HCT116 (cell line): ENCODE measurements around the gene RACGAP1. TPM values are rescaled to one million over a fixed set of nuclear protein-coding genes. Genes with fewer than 3 reads are reported as not detected.

ENCODE experiments used
- ATAC-seq: fragments of 200-7000 bp; cut with Tn5 transposase; 2 replicates; pipeline ENCODE4 v1.9.1; 2020; ENCODE audit warnings: mild to moderate bottlenecking, moderate library complexity
- BruUV-seq: library from RNA; stranded (reverse); fragments of 400-500 nt; replicated peaks from 2 replicates; lab custom pipeline; 2021; lab: Mats Ljungman, UMichigan
- CTCF ChIA-PET: fragments of 300-600 bp; sonication (Branson Sonifier 250); formaldehyde crosslinking; loops from one replicate; lab custom pipeline; 2021; ENCODE audit warnings: antibody characterized with exemption; lab: Charles Lee
- POLR2A ChIA-PET: fragments of 300-600, 350-600 bp; sonication (Branson Sonifier 250); formaldehyde crosslinking; loops from one replicate; lab custom pipeline; 2021; ENCODE audit warnings: antibody characterized with exemption; lab: Charles Lee
- RAD21 ChIA-PET, 2 experiments: fragments of 300-600 bp; sonication (Branson Sonifier 250); formaldehyde crosslinking; loops; one replicate each; lab custom pipeline; 2023; ENCODE audit warnings: low total read pairs in 2 of 2; ENCODE audit not compliant: uncharacterized antibody in 2 of 2, unreplicated experiment in 2 of 2, low non-redundant PET in 1 of 2; lab: Charles Lee
- DNase-seq: peaks from one replicate; pipeline ENCODE4 v3.0.0-alpha.2; 2010; ENCODE audit warnings: low read depth, low spot score
- H2AFZ ChIP-seq: fragments of 200-600 bp; shearing (Covaris generic), sonication (generic); 2 replicates; pipeline ENCODE4 v1.6.1; 2017; ENCODE audit warnings: low read depth, mixed run types, mixed read lengths, antibody characterized with exemption, low read length; ENCODE audit not compliant: poor library complexity, severe bottlenecking
- H3K27ac ChIP-seq: 2 replicates; pipeline ENCODE4 v1.5.1; 2012; ENCODE audit warnings: low read depth, low read length
- H3K27me3 ChIP-seq: fragments of 200-600 bp; sonication (generic); 2 replicates; pipeline ENCODE4 v1.6.1; 2016; ENCODE audit warnings: mixed run types, low read length, mixed read lengths; ENCODE audit not compliant: insufficient read depth
- H3K36me3 ChIP-seq, 2 experiments: fragments of 200-500 bp in 1 of 2; fragments of 200-600 bp in 1 of 2; sonication (Bioruptor generic) in 1 of 2; sonication (generic) in 1 of 2; 2 replicates each; pipeline versions ENCODE4 v1.5.1 to v1.6.1; 2014 to 2016; ENCODE audit warnings: low read length in 2 of 2, inconsistent platforms in 1 of 2, mixed read lengths in 1 of 2, mixed run types in 1 of 2; ENCODE audit not compliant: insufficient read depth in 2 of 2, control insufficient read depth in 1 of 2
- H3K4me1 ChIP-seq, 2 experiments: fragments of 200-600 bp in 1 of 2; sonication (generic) in 1 of 2; 2 replicates each; pipeline versions ENCODE4 v1.5.1 to v1.6.1; 2012 to 2017; ENCODE audit warnings: low read length in 2 of 2, inconsistent platforms in 1 of 2, mild to moderate bottlenecking in 1 of 2, mixed read lengths in 1 of 2, mixed run types in 1 of 2, moderate library complexity in 1 of 2; ENCODE audit not compliant: insufficient read depth in 2 of 2, control insufficient read depth in 1 of 2
- H3K4me2 ChIP-seq: fragments of 200-600 bp; sonication (generic); 2 replicates; pipeline ENCODE4 v1.6.1; 2017; ENCODE audit warnings: mixed run types, low read length, mixed read lengths
- H3K4me3 ChIP-seq, 2 experiments: fragments of 200-600 bp in 1 of 2; sonication (generic) in 1 of 2; replicated peaks in 1 of 2; 2 replicates each; pipeline ENCODE4 v1.5.1; 2011 to 2016; ENCODE audit warnings: low read length in 2 of 2, control low read depth in 1 of 2, low read depth in 1 of 2, mild to moderate bottlenecking in 1 of 2, mixed read lengths in 1 of 2, mixed run types in 1 of 2
- H3K79me2 ChIP-seq: fragments of 200-600 bp; sonication (generic); 2 replicates; pipeline ENCODE4 v1.6.1; 2017; ENCODE audit warnings: mild to moderate bottlenecking, mixed run types, low read length, moderate library complexity, mixed read lengths; ENCODE audit not compliant: insufficient read depth
- H3K9ac ChIP-seq: fragments of 200-600 bp; sonication (generic); 2 replicates; pipeline ENCODE4 v1.6.1; 2016; ENCODE audit warnings: low read length, mixed read lengths
- H3K9me2 ChIP-seq: fragments of 200-600 bp; sonication (generic), shearing (Covaris generic); 2 replicates; pipeline ENCODE4 v1.6.1; 2017; ENCODE audit warnings: mixed run types, mild to moderate bottlenecking, moderate library complexity; ENCODE audit not compliant: insufficient read depth
- H3K9me3 ChIP-seq, 2 experiments: fragments of 200-500 bp in 1 of 2; fragments of 200-600 bp in 1 of 2; sonication (Bioruptor generic) in 1 of 2; sonication (generic) in 1 of 2; 2 replicates each; pipeline ENCODE4 v1.6.1; 2014 to 2017; ENCODE audit warnings: low read length in 2 of 2, mixed read lengths in 2 of 2, inconsistent platforms in 1 of 2, low read depth in 1 of 2, mild to moderate bottlenecking in 1 of 2, mixed run types in 1 of 2, moderate library complexity in 1 of 2; ENCODE audit not compliant: control insufficient read depth in 1 of 2, insufficient read depth in 1 of 2
- H4K20me1 ChIP-seq: fragments of 200-600 bp; sonication (generic), shearing (Covaris generic); 2 replicates; pipeline ENCODE4 v1.6.1; 2017; ENCODE audit warnings: mixed run types, mild to moderate bottlenecking, moderate library complexity; ENCODE audit not compliant: insufficient read depth
- CEBPB ChIP-seq: IDR thresholded peaks from 2 replicates; pipeline ENCODE4 v1.6.1; 2012; ENCODE audit warnings: low read depth
- EGR1 ChIP-seq: IDR thresholded peaks from 2 replicates; pipeline ENCODE4 v1.6.1; 2012; ENCODE audit warnings: low read depth
- EZH2 ChIP-seq: fragments of 200-600 bp; sonication (generic); IDR thresholded peaks from 2 replicates; pipeline ENCODE4 v1.6.1; 2017; ENCODE audit warnings: antibody characterized with exemption, mixed run types
- JUND ChIP-seq: IDR thresholded peaks from 2 replicates; pipeline ENCODE4 v1.6.1; 2012
- POLR2A ChIP-seq: IDR thresholded peaks from 2 replicates; pipeline ENCODE4 v1.7.0; 2011; ENCODE audit warnings: borderline replicate concordance; ENCODE audit not compliant: insufficient read depth, insufficient read length; ENCODE audit errors: extremely low read depth
- SP1 ChIP-seq: IDR thresholded peaks from 2 replicates; pipeline ENCODE4 v1.6.1; 2012; ENCODE audit warnings: low read depth
- SRF ChIP-seq: IDR thresholded peaks from 2 replicates; pipeline ENCODE4 v1.6.1; 2012; ENCODE audit warnings: low read depth
- YY1 ChIP-seq: IDR thresholded peaks from 2 replicates; pipeline ENCODE4 v1.6.1; 2011; ENCODE audit warnings: low read length, low read depth, moderate library complexity, mild to moderate bottlenecking; ENCODE audit not compliant: insufficient replicate concordance; ENCODE audit errors: extremely low read depth
- ZFX ChIP-seq: fragments of 450-650 bp; IDR thresholded peaks from 2 replicates; pipeline ENCODE4 v1.6.1; 2017
- ZNF274 ChIP-seq: fragments of 200-500 bp; sonication (Bioruptor generic); IDR thresholded peaks from 2 replicates; pipeline ENCODE4 v1.6.1; 2014; ENCODE audit warnings: mild to moderate bottlenecking, low read depth, low read length, inconsistent platforms
- intact Hi-C: fragments of 100-400 bp; cut with micrococcal nuclease; formaldehyde crosslinking; loops from 2 replicates; pipeline ENCODE4 v1.10.0; 2022
- total RNA-seq: library from RNA; stranded (reverse); gene quantifications from one replicate; pipeline ENCODE4 v1.2.1, GENCODE V29; 2021; ENCODE audit not compliant: unreplicated experiment
- TF ChIP-seq, protein P1 (sequence below): IDR thresholded peaks from 2 replicates; pipeline ENCODE4 v1.6.1; 2012
- TF ChIP-seq, protein P2 (sequence below): IDR thresholded peaks from 2 replicates; pipeline ENCODE4 v1.6.1; 2012
- TF ChIP-seq, protein P3 (sequence below): IDR thresholded peaks from 2 replicates; pipeline ENCODE4 v1.6.1; 2011; ENCODE audit warnings: mild to moderate bottlenecking, low read length, moderate library complexity; ENCODE audit not compliant: insufficient replicate concordance; ENCODE audit errors: extremely low read depth
- TF ChIP-seq, protein P4 (sequence below): IDR thresholded peaks from 2 replicates; pipeline ENCODE4 v1.6.1; 2012; ENCODE audit warnings: low read depth

Gene RACGAP1
- total RNA-seq, 1 experiment from 2014 or later: 147 TPM

DNA sequence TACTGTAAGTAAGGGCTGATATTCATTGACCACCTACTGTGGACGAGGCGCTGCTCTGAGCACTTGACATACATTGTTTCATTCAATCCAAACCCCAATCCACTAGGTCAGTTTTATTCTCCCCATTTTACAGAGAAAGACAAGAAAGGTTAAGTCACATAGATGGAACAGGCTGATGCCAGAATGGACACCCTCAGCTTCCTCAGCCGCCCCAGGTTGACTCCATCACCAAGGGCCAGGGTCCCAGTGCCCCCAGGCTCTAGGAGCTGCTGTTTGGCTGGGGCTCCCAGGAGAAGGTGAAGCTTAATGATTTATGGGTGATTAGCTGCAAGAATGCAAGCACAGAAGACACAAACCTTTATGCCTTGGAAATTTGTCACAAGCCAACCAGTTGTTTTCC, 75.4 kb downstream of the RACGAP1 start:
- ATAC-seq (no peak), DNase-seq (no peak)
- no peak overlapping the region for H3K9ac ChIP-seq
- H3K4me1 ChIP-seq: peaks cover 3 to 13% of the 10 kb centered on the region in 2 experiments; a peak in 3 of 4 replicates
- CTCF ChIA-PET: interaction anchor here (1.3 kb wide), 1 partner anchor 18 kb away, joined by 5 read pairs; no protein-coding TSS in a partner anchor
- no peaks in the 10 kb centered on the region for H3K36me3 ChIP-seq
- no peaks in the 10 kb centered on the region for H3K79me2 ChIP-seq
- no peak overlapping the region for H3K4me3 ChIP-seq
- H3K9me2 ChIP-seq: no peaks in the 10 kb centered on the region
- no peak overlapping the region for H2AFZ ChIP-seq
- POLR2A ChIA-PET: no interaction called here
- H3K27me3 ChIP-seq: no peaks in the 10 kb centered on the region
- TF ChIP-seq POLR2A (no peak), EZH2 (no peak), SRF (no peak), JUND (no peak), CEBPB (no peak), ZFX (no peak), EGR1 (no peak)
- TF ChIP-seq, protein P1, sequence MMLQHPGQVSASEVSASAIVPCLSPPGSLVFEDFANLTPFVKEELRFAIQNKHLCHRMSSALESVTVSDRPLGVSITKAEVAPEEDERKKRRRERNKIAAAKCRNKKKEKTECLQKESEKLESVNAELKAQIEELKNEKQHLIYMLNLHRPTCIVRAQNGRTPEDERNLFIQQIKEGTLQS: no peak
- no peaks in the 10 kb centered on the region for H3K9me3 ChIP-seq
- BruUV-seq: no TSS peak
- H3K4me2 ChIP-seq: no peak overlapping the region
- intact Hi-C loops: no loop called here
- no peaks in the 10 kb centered on the region for H4K20me1 ChIP-seq
- RAD21 ChIA-PET: no interaction called here
- no peak overlapping the region for H3K27ac ChIP-seq

DNA sequence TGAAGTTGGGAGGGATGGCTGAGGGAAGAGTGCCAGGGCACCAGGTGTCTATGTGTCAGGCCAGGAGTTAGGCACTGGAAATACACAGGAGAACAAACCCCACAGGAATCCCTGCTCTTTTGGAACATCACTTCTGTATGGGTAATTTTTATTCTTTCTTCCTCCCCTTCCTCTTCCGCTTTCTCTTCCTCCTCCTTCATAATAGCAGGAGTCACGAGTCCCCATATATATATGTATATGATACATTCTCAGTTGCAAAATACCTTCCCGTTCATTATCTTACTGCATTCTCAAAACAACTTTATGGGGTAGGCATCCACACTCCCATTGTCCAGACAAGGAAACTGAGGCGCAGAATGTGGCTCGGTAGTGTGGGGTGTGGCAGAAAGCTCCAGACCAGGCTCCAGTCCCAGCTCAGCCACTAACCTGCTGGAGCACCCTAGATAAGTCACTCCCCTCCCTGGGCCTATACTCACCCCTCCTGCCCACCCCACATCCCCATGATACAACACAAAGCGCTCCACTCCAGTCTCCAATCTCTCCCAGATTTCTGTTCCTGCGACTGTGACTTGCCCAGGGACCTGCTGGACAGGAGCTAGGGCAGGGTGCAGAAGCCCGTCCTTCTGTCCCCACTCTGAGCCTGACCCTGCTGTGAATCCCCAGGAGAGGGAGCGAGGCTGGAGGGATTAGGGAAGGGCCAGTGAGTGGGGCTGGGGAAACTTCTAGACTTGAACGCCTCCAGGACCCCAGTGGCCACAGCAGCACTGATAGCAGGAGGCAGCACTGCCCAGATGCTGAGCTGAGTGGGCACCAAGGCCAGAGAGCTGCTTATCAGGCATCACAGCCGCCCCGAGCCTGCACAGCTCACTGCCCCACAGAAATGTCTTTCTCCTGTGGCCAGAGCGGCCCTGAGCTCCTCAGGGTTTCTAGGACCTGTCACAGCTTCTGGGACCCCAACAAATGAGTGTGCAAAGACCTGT, 76.1 kb downstream of the RACGAP1 start:
- Histone ChIP-seq H3K27me3 (no peaks in the 10 kb centered on the region), H2AFZ (no peak overlapping the region), H3K4me2 (no peak overlapping the region), H4K20me1 (no peaks in the 10 kb centered on the region), H3K36me3 (no peaks in the 10 kb centered on the region), H3K4me3 (no peak overlapping the region), H3K9ac (no peak overlapping the region), H3K9me2 (no peaks in the 10 kb centered on the region), H3K4me1 (peaks cover 3 to 13% of the 10 kb centered on the region in 2 experiments; a peak in 3 of 4 replicates), H3K27ac (no peak overlapping the region), H3K79me2 (no peaks in the 10 kb centered on the region), H3K9me3 (no peaks in the 10 kb centered on the region)
- ChIA-PET RAD21 (no interaction called here), POLR2A (no interaction called here), CTCF (interaction anchor here (1.3 kb wide), 1 partner anchor 18 kb away, joined by 5 read pairs; no protein-coding TSS in a partner anchor)
- DNase-seq: no peak
- intact Hi-C loops: no loop called here
- no TSS peak for BruUV-seq
- ATAC-seq: no peak
- TF ChIP-seq, protein P2, sequence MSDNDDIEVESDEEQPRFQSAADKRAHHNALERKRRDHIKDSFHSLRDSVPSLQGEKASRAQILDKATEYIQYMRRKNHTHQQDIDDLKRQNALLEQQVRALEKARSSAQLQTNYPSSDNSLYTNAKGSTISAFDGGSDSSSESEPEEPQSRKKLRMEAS: no peak
- no peak for TF ChIP-seq ZNF274
- no peak for TF ChIP-seq SP1
- TF ChIP-seq JUND: no peak
- TF ChIP-seq, protein P3, sequence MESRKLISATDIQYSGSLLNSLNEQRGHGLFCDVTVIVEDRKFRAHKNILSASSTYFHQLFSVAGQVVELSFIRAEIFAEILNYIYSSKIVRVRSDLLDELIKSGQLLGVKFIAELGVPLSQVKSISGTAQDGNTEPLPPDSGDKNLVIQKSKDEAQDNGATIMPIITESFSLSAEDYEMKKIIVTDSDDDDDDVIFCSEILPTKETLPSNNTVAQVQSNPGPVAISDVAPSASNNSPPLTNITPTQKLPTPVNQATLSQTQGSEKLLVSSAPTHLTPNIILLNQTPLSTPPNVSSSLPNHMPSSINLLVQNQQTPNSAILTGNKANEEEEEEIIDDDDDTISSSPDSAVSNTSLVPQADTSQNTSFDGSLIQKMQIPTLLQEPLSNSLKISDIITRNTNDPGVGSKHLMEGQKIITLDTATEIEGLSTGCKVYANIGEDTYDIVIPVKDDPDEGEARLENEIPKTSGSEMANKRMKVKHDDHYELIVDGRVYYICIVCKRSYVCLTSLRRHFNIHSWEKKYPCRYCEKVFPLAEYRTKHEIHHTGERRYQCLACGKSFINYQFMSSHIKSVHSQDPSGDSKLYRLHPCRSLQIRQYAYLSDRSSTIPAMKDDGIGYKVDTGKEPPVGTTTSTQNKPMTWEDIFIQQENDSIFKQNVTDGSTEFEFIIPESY: no peak
- no peak for TF ChIP-seq YY1
- TF ChIP-seq, protein P4, sequence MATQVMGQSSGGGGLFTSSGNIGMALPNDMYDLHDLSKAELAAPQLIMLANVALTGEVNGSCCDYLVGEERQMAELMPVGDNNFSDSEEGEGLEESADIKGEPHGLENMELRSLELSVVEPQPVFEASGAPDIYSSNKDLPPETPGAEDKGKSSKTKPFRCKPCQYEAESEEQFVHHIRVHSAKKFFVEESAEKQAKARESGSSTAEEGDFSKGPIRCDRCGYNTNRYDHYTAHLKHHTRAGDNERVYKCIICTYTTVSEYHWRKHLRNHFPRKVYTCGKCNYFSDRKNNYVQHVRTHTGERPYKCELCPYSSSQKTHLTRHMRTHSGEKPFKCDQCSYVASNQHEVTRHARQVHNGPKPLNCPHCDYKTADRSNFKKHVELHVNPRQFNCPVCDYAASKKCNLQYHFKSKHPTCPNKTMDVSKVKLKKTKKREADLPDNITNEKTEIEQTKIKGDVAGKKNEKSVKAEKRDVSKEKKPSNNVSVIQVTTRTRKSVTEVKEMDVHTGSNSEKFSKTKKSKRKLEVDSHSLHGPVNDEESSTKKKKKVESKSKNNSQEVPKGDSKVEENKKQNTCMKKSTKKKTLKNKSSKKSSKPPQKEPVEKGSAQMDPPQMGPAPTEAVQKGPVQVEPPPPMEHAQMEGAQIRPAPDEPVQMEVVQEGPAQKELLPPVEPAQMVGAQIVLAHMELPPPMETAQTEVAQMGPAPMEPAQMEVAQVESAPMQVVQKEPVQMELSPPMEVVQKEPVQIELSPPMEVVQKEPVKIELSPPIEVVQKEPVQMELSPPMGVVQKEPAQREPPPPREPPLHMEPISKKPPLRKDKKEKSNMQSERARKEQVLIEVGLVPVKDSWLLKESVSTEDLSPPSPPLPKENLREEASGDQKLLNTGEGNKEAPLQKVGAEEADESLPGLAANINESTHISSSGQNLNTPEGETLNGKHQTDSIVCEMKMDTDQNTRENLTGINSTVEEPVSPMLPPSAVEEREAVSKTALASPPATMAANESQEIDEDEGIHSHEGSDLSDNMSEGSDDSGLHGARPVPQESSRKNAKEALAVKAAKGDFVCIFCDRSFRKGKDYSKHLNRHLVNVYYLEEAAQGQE: no peak
